ENCODE results near the gene SMYD3.

Gene SMYD3

DNA sequence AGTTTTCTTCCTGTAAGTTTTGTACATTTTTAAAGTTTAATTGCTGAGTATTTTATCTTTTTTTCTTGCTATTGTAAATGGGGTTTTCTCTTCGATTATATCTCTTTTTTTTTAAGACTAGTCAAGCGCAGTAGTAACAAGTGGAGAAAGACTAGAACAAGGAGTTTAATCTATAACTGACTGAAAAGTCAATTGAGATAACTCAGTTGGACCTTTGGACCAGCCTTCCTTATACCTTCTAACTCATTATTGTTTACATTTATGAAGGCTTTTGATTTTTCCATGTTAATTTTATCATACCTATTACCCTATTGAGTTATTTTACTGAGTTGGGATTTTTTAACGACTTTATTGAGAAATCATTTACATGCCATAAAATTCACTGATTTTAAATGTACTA lies 81.2 kb downstream of the SMYD3 start:
- no peak for TF ChIP-seq SIN3A (IDR thresholded peaks at IDR 0.05; ENCODE audit: borderline replicate concordance, insufficient read depth, low read length)
- TF ChIP-seq POLR2AphosphoS5 (IDR thresholded peaks at IDR 0.05; ENCODE audit: low read depth, low read length), result no peak
- TF ChIP-seq, protein P1, sequence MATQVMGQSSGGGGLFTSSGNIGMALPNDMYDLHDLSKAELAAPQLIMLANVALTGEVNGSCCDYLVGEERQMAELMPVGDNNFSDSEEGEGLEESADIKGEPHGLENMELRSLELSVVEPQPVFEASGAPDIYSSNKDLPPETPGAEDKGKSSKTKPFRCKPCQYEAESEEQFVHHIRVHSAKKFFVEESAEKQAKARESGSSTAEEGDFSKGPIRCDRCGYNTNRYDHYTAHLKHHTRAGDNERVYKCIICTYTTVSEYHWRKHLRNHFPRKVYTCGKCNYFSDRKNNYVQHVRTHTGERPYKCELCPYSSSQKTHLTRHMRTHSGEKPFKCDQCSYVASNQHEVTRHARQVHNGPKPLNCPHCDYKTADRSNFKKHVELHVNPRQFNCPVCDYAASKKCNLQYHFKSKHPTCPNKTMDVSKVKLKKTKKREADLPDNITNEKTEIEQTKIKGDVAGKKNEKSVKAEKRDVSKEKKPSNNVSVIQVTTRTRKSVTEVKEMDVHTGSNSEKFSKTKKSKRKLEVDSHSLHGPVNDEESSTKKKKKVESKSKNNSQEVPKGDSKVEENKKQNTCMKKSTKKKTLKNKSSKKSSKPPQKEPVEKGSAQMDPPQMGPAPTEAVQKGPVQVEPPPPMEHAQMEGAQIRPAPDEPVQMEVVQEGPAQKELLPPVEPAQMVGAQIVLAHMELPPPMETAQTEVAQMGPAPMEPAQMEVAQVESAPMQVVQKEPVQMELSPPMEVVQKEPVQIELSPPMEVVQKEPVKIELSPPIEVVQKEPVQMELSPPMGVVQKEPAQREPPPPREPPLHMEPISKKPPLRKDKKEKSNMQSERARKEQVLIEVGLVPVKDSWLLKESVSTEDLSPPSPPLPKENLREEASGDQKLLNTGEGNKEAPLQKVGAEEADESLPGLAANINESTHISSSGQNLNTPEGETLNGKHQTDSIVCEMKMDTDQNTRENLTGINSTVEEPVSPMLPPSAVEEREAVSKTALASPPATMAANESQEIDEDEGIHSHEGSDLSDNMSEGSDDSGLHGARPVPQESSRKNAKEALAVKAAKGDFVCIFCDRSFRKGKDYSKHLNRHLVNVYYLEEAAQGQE (IDR thresholded peaks at IDR 0.05; ENCODE audit: insufficient read depth in 1 of 2, low read depth in 2 of 2, low read length in 2 of 2), result no peak
- no peak for TF ChIP-seq FOXP2 (optimal IDR thresholded peaks at IDR 0.05; ENCODE audit: borderline replicate concordance, extremely low read depth, extremely low read length, insufficient read depth)
- no peak for TF ChIP-seq TAF1 (IDR thresholded peaks at IDR 0.05; ENCODE audit: borderline replicate concordance, insufficient read depth, low read length)

DNA sequence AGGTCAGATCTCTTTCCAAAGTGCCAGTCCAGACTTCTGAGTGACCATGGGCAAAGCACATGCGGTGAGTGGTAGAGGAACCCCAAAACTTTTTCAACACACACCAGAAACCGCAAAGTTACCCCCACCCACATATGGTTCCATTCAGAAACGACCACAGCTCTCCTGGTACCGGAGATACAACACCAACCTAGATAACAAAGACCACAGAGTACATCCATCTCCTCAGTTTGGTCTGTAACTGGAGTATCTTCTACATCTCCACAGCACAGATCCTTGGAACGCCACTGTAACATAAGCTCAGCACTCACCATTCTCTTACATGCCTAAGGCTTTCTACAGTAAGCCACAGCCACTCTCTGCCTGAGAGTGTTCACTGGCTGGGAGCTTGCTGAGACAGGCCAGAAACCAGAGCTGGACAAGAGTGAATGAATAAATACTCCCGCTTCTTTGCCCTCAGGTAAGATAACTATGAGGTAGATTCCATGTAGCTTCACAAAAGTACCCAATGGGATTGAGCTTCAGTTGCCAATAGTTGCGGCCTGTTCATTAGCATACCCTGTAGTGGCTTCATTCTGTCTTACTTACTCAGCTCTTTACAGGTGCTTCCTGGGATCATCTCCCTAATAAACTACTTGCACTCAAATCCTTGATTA lies 81.8 kb downstream of the SMYD3 start:
- TF ChIP-seq FOXP2 (optimal IDR thresholded peaks at IDR 0.05; ENCODE audit: borderline replicate concordance, extremely low read depth, extremely low read length, insufficient read depth) (no peak), POLR2AphosphoS5 (IDR thresholded peaks at IDR 0.05; ENCODE audit: low read depth, low read length) (no peak), TAF1 (IDR thresholded peaks at IDR 0.05; ENCODE audit: borderline replicate concordance, insufficient read depth, low read length) (no peak), SIN3A (IDR thresholded peaks at IDR 0.05; ENCODE audit: borderline replicate concordance, insufficient read depth, low read length) (no peak)
- TF ChIP-seq, protein P1 (IDR thresholded peaks at IDR 0.05; ENCODE audit: insufficient read depth in 1 of 2, low read depth in 2 of 2, low read length in 2 of 2), result no peak

DNA sequence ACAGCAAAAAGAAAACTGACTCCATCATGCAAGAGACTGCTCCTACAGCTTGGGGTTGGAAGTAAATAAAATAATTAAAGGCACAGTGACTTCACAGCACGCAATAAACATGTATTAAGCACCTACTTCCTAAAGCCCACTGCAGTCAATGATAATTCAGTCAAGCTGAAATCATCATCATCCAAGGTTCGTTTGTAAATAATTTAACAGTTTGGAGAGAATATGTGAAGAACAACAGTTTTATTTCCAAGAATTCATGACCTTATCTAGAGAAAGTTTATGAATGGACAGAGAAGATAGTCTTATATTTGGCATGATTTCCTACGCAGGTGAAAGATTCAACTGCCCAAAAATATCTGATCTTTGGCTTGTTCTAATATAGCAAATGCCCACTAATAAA lies 86.8 kb downstream of the SMYD3 start:
- TF ChIP-seq SIN3A (IDR thresholded peaks at IDR 0.05; ENCODE audit: borderline replicate concordance, insufficient read depth, low read length) (no peak), TAF1 (IDR thresholded peaks at IDR 0.05; ENCODE audit: borderline replicate concordance, insufficient read depth, low read length) (no peak), FOXP2 (optimal IDR thresholded peaks at IDR 0.05; ENCODE audit: borderline replicate concordance, extremely low read depth, extremely low read length, insufficient read depth) (no peak), POLR2AphosphoS5 (IDR thresholded peaks at IDR 0.05; ENCODE audit: low read depth, low read length) (no peak)
- TF ChIP-seq, protein P1 (IDR thresholded peaks at IDR 0.05; ENCODE audit: insufficient read depth in 1 of 2, low read depth in 2 of 2, low read length in 2 of 2), result no peak

DNA sequence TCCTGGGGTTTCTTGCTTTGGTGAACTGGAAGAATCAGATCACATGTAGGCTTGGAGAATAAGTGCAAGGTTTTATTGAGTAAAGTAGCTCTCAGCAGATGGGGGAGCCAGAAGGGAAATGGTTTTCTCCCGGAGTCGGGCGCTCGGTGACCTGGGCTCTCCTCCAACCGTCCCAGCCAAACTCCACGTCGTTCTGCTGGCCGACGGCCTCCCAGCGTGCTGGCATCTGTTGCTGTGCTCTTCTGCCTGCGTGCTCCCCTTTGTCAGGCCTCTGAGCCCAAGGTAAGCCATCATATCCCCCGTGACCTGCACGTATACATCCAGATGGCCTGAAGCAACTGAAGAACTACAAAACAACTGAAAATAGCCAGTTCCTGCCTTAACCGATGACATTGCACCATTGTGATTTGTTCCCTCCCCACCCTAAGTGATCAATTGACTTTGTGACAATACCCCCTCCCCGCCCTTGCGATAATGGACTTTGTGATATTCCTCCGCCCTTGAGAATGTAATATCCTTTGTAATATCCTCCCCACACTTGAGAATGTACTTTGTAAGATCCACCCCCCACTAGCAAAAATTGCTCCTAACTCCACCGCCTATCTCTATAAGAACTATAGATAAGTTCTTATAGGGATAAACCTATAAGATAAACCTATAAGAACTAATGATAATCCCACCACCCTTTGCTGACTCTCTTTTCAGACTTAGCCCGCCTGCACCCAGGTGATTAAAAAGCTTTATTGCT lies 88.3 kb downstream of the SMYD3 start:
- TF ChIP-seq SIN3A (IDR thresholded peaks at IDR 0.05; ENCODE audit: borderline replicate concordance, insufficient read depth, low read length) (no peak), FOXP2 (optimal IDR thresholded peaks at IDR 0.05; ENCODE audit: borderline replicate concordance, extremely low read depth, extremely low read length, insufficient read depth) (no peak), POLR2AphosphoS5 (IDR thresholded peaks at IDR 0.05; ENCODE audit: low read depth, low read length) (no peak), TAF1 (IDR thresholded peaks at IDR 0.05; ENCODE audit: borderline replicate concordance, insufficient read depth, low read length) (no peak)
- TF ChIP-seq, protein P1 (IDR thresholded peaks at IDR 0.05; ENCODE audit: insufficient read depth in 1 of 2, low read depth in 2 of 2, low read length in 2 of 2), result no peak
